Gastrocnemius medialis (tissue), 4 donors: Measurements from ENCODE around the gene CD19.

Source experiments
- POLR2A ChIP-seq, 2 donors: fragments of 450-650 bp; IDR thresholded peaks; one replicate each; pipeline ENCODE4 v1.6.1; 2017; ENCODE audit warnings: antibody characterized with exemption in 2 of 2, mild to moderate bottlenecking in 2 of 2, moderate library complexity in 2 of 2
- TF ChIP-seq, protein P1 (sequence below), 5 experiments: fragments of 450-650 bp in 3 of 5; fragments of 200-600 bp in 2 of 5; sonication (generic) in 2 of 5; IDR thresholded peaks in 4 of 5; conservative IDR thresholded peaks in 1 of 5; 1 replicate in 4 of 5; 2 replicates in 1 of 5; pipeline ENCODE4 v1.5.1; 2016 to 2019; ENCODE audit warnings: antibody characterized with exemption in 5 of 5, mild to moderate bottlenecking in 3 of 5, moderate library complexity in 3 of 5

DNA sequence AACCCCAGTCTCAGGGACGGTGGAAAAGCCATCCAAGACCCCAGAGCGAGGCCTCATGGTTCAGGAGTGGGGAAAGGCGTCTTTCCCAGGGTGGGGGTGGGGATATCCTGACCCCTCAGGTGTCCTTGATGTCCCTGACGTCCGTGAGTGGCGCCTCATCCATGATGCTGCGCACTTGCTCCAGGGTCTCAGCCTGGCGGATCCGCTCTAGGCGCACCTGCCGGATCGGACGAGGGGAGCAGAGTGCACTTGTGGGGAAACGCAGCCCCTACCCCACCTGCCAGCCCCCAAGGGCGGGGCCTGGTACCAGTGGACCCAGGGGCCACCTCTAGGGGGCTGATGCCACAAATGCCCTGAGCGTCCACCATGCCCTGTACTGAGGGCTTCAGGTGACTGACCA is 26.9 kb upstream of the CD19 start:
- TF ChIP-seq, protein P1, sequence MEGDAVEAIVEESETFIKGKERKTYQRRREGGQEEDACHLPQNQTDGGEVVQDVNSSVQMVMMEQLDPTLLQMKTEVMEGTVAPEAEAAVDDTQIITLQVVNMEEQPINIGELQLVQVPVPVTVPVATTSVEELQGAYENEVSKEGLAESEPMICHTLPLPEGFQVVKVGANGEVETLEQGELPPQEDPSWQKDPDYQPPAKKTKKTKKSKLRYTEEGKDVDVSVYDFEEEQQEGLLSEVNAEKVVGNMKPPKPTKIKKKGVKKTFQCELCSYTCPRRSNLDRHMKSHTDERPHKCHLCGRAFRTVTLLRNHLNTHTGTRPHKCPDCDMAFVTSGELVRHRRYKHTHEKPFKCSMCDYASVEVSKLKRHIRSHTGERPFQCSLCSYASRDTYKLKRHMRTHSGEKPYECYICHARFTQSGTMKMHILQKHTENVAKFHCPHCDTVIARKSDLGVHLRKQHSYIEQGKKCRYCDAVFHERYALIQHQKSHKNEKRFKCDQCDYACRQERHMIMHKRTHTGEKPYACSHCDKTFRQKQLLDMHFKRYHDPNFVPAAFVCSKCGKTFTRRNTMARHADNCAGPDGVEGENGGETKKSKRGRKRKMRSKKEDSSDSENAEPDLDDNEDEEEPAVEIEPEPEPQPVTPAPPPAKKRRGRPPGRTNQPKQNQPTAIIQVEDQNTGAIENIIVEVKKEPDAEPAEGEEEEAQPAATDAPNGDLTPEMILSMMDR (IDR thresholded peaks at IDR 0.05 in 4 of 5, conservative IDR thresholded peaks at IDR 0.05 in 1 of 5) = no peak
- TF ChIP-seq POLR2A (IDR thresholded peaks at IDR 0.05) = no peak
